Right lobe of liver (tissue), 6 donors: ENCODE data around the gene PNPLA1. TPM values are rescaled to one million over a fixed set of nuclear protein-coding genes. Genes with fewer than 3 reads are reported as not detected.

Experiments used
- ATAC-seq, 4 donors: fragments of 200-7000 bp; cut with Tn5 transposase; one replicate each; pipeline ENCODE4 v1.9.1; 2020; ENCODE audit warnings: mild to moderate bottlenecking in 4 of 4, moderate library complexity in 4 of 4
- DNase-seq, 3 donors: peaks; one replicate each; pipeline ENCODE4 v3.0.0-alpha.2; 2020
- H3K27ac ChIP-seq, 3 donors: fragments of 200-600 bp; one replicate each; pipeline ENCODE4 v1.8.0; 2022
- H3K27me3 ChIP-seq, 2 donors: fragments of 200-600 bp; one replicate each; pipeline ENCODE4 v1.8.0; 2022
- H3K36me3 ChIP-seq, 4 donors: fragments of 200-600 bp; sonication (generic) in 1 of 4; one replicate each; pipeline versions ENCODE4 v1.5.1 to v1.8.0; 2017 to 2022; ENCODE audit warnings: control low read depth in 1 of 4
- H3K4me1 ChIP-seq, 4 donors: fragments of 200-600 bp; sonication (generic) in 1 of 4; one replicate each; pipeline versions ENCODE4 v1.5.1 to v1.8.0; 2017 to 2022; ENCODE audit warnings: control low read depth in 1 of 4
- H3K4me3 ChIP-seq, 3 donors: fragments of 200-600 bp; one replicate each; pipeline ENCODE4 v1.8.0; 2022
- H3K9me3 ChIP-seq, 4 donors: fragments of 200-600 bp; sonication (generic) in 1 of 4; one replicate each; pipeline versions ENCODE4 v1.5.1 to v1.8.0; 2017 to 2022; ENCODE audit warnings: control low read depth in 1 of 4
- POLR2A ChIP-seq: fragments of 450-650 bp; IDR thresholded peaks from one replicate; pipeline ENCODE4 v1.6.1; 2017; ENCODE audit warnings: antibody characterized with exemption, mild to moderate bottlenecking
- WGBS: methylation state at CpG from one replicate; pipeline ENCODE4 v1.1.6; 2018; ENCODE audit warnings: low coverage, low lambda C conversion rate; ENCODE audit not compliant: insufficient coverage; ENCODE audit errors: missing lambda C conversion rate; 5-methylcytosine and 5-hydroxymethylcytosine counted together
- intact Hi-C, 2 donors: fragments of 100-400 bp; cut with DNase I; formaldehyde crosslinking; loops; one replicate each; pipeline versions ENCODE4 v1.11.2 to v1.14.1; 2022
- total RNA-seq, 6 experiments: library from RNA; depleted of rRNA in 2 of 6; stranded (reverse); fragments of >200 nt in 2 of 6; fragmentation: NEBNext Ultra II Directional in 3 of 6; extraction: Animal tissue kit (Norgen Biotek cat#: 25700) in 3 of 6; gene quantifications; one replicate each; pipeline versions ENCODE4 v1.1.0 to v1.2.4, GENCODE V29; 2016 to 2023
- TF ChIP-seq, protein P1 (sequence below), 4 donors: fragments of 200-600 bp in 3 of 4; fragments of 450-650 bp in 1 of 4; IDR thresholded peaks; one replicate each; pipeline versions ENCODE4 v1.5.1 to v1.8.0; 2016 to 2022; ENCODE audit warnings: antibody characterized with exemption in 4 of 4, mild to moderate bottlenecking in 2 of 4
- donor health status: DM: no; HTN: yes; CAD: no.
- donor health status: DM: no; HTN: no; CAD: no.
- donor health status: DM: no; HTN: no; CAD: no.
- donor health status: DM: no; HTN: yes; CAD: no.
- donor health status: DM: no; HTN: yes; CAD: no.

Gene PNPLA1
- total RNA-seq, 6 experiments from 2014 or later, result not detected

DNA sequence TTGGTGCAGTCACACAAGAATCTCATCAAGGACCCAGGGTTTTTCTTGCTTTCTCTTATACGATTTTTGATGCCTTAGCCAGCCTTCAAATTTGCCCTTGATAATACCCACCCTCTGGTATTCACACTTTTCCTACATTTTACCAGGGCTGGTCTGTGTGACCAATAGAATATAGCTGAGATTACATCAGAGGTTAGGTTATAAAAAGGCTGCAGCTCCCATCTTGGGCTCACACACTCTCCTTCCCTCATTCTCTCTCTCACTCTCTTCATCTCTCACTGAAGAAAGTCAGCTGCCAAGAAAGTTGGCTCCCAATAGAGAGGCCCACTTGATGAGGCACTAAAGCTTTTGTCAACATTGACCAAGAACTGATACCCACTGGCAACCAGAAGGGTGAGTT, 4.1 kb upstream of the PNPLA1 start:
- H3K27ac ChIP-seq, result no peak overlapping the region
- H3K27me3 ChIP-seq, result no peaks in the 10 kb centered on the region
- no peak for DNase-seq
- H3K4me3 ChIP-seq, result no peak overlapping the region
- H3K4me1 ChIP-seq, result no peaks in the 10 kb centered on the region
- H3K9me3 ChIP-seq, result no peaks in the 10 kb centered on the region
- no peak for ATAC-seq
- H3K36me3 ChIP-seq, result no peaks in the 10 kb centered on the region
- intact Hi-C loops, result no loop called here
- 15% methylated on average over 1 of the region's 1 CpG for WGBS
- no peak for TF ChIP-seq POLR2A
- TF ChIP-seq, protein P1, sequence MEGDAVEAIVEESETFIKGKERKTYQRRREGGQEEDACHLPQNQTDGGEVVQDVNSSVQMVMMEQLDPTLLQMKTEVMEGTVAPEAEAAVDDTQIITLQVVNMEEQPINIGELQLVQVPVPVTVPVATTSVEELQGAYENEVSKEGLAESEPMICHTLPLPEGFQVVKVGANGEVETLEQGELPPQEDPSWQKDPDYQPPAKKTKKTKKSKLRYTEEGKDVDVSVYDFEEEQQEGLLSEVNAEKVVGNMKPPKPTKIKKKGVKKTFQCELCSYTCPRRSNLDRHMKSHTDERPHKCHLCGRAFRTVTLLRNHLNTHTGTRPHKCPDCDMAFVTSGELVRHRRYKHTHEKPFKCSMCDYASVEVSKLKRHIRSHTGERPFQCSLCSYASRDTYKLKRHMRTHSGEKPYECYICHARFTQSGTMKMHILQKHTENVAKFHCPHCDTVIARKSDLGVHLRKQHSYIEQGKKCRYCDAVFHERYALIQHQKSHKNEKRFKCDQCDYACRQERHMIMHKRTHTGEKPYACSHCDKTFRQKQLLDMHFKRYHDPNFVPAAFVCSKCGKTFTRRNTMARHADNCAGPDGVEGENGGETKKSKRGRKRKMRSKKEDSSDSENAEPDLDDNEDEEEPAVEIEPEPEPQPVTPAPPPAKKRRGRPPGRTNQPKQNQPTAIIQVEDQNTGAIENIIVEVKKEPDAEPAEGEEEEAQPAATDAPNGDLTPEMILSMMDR (IDR thresholded peaks at IDR 0.05), result no peak

DNA sequence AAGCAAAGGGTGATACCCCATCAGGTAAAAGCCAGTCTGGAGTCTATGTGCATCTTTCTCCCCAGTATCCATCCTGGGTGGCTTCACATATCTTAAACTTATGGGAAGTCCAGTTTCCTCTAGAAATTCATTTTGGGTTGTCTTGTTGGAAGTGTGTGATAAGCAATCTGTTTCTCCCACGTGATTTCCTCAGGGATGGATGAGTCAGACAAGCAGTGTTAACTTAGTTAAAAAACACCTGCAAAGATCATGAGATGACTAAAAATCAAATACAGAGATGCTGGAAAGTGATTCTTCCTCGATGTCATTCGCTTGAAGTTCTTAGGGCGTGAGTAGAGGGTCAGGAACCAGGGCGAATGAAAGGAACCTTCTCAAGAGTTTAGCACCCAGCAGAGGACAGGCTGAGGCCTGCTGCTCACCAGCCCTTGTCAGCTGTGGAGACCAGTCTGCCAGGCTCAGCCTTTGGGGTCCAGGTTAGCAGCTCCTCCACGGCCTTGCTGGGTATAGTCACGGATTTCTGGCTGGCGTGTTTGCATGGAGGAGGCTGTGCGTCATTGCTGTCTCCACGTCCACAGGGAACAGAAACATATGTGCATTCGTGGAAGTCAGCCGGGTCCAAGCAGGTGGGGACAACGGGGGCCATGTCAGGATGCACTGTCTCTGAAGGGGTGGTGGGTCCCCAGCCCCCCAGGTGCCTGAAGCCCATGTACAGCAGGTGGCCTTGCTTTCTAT, 2.8 kb upstream of the PNPLA1 start:
- Histone ChIP-seq H3K4me1 (no peaks in the 10 kb centered on the region), H3K36me3 (no peaks in the 10 kb centered on the region), H3K9me3 (no peaks in the 10 kb centered on the region), H3K4me3 (no peak overlapping the region), H3K27me3 (no peaks in the 10 kb centered on the region), H3K27ac (no peak overlapping the region)
- 90% methylated on average over 7 of the region's 13 CpGs for whole genome bisulfite sequencing
- intact Hi-C loops, result no loop called here
- TF ChIP-seq, protein P1 (IDR thresholded peaks at IDR 0.05), result no peak
- no peak for TF ChIP-seq POLR2A
- no peak for ATAC-seq
- DNase-seq, result no peak

DNA sequence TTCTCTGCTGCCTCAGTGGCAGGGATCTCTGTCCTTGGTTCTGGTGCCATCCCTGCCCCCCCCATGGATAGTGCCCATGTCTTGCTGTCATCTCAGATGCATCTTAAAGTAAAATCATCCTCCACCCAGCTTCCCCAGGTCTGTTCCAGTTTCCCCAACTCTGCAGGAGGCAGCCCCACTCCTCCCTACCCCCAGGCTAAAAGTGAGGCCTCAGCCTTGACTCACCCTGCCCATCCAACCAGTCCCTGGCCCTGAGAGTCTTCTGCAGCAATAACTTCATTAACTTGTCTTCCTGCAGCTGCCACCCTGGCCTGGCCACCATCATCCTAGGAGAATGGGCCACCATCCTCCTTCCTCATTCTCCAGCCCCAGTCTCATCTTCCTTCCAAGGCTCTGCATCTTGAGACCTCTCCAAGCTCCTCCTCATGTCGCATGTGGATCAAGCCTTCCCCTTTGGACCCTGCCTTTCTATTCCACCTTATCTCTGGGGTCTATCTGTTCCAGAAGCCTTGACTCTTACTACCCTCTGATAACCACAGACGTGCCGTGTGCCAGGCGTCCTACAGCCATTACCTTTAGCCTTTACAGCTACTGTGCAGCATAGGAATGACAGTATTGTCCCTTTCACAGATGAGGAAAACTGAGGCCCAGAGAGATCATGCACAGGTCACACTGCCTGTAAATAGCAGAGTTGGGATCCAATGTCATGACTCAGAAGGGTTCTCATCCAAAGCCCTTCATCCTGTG, 2.0 kb upstream of the PNPLA1 start:
- H3K4me3 ChIP-seq, result no peak overlapping the region
- intact Hi-C loops, result no loop called here
- no peaks in the 10 kb centered on the region for H3K36me3 ChIP-seq
- WGBS, result 63% methylated on average over 1 of the region's 4 CpGs
- H3K9me3 ChIP-seq, result no peaks in the 10 kb centered on the region
- no peak overlapping the region for H3K27ac ChIP-seq
- DNase-seq, result no peak
- H3K4me1 ChIP-seq, result no peaks in the 10 kb centered on the region
- no peak for TF ChIP-seq POLR2A
- TF ChIP-seq, protein P1 (IDR thresholded peaks at IDR 0.05), result no peak
- ATAC-seq, result no peak
- no peaks in the 10 kb centered on the region for H3K27me3 ChIP-seq

DNA sequence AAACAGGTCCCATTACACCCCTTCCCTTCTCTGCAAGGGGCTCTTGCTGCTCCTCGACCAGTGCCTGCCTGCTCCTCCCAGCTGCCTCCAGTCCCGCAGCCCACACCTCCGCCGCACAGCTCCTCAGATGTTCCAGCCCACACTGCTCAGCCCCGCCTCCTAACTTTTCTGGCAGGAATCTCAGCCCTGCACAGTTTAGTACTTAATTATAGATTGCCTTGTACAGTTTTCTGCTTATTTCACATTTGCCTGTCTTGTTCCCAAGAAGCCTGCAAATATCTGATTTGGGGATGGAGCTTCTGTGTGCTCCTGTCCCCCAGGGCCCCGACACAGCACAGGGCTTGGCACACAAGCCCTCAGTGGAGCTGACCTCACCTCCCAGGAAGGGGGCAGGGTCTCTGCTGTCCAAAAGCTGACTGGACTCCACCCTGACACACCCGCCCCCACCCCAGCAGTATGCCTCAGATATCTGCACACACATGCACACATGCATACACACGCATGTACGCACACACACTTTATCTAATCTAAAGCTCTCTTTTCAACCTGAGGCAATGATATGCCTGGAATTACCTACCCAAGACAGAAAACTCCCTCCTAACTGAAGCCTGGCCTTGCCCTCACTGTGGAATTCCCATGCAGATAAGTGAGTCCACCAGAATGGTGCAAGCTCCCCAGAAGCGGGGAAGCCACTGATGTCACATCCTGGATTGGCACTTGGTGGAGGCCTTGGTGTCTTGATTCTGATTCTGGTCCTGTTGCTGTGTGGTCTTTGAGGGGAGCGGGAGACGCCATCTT, 1.2 kb upstream of the PNPLA1 start:
- 69% methylated on average over 9 of the region's 12 CpGs for WGBS
- H3K4me3 ChIP-seq, result no peak overlapping the region
- H3K27ac ChIP-seq, result no peak overlapping the region
- no peaks in the 10 kb centered on the region for H3K4me1 ChIP-seq
- no peak for TF ChIP-seq POLR2A
- TF ChIP-seq, protein P1 (IDR thresholded peaks at IDR 0.05), result no peak
- intact Hi-C loops, result no loop called here
- H3K36me3 ChIP-seq, result no peaks in the 10 kb centered on the region
- ATAC-seq (no peak), DNase-seq (no peak)
- H3K27me3 ChIP-seq, result no peaks in the 10 kb centered on the region
- no peaks in the 10 kb centered on the region for H3K9me3 ChIP-seq
